Fibroblast of pulmonary artery (primary cell): ENCODE measurements around the gene NRARP.

Experiments
- DNase-seq: peaks from one replicate; pipeline ENCODE4 v3.0.0-alpha.2; 2010; ENCODE audit warnings: low read depth
- H3K4me3 ChIP-seq: replicated peaks from 2 replicates; pipeline ENCODE4 v1.5.1; 2011; ENCODE audit warnings: low read depth, mild to moderate bottlenecking, control low read depth, low read length, moderate library complexity
- CTCF ChIP-seq: IDR thresholded peaks from 2 replicates; pipeline ENCODE4 v1.5.1; 2011; ENCODE audit warnings: mild to moderate bottlenecking, control low read depth, low read length, inconsistent platforms; ENCODE audit errors: missing control alignments

Gene NRARP

DNA sequence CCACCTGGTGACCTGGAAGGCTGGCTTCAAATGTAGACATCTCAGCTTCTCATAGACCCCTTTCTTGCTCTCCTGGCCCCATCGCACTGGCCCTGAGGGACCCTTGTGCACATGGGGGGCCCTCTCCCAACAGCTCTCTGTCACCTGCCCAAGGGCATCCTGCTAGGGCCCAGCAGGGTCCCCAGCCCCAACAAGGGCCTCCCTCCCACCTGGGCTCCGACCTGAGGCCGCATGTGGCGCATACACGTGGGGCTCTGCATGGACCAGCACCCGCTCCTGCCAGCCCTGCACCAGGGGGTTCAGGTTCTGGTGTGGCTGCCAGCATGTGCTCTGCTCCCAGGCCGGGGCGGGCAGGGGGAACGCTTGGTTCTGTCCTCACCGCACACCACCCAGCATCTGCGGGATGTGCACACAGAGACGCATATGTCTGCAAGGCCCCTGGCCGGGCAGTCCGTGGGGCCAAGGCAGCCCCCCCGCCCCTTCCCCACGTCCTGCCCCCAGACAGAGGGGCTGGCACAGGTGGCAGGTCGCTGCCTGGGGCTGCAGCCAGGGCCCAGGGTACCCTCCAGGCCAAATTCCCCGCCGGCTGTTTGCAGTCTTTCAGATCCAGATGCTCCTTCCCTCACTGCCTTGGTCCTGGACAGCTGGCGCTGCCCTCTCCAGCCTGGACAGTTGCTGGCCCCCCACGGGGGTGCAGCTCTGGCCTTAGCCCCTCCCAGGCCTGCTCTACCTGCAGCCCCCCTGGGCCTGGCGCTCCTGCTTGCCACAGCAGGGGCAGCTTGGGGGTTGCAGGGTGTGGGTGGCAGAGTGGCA lies 17.9 kb upstream of the NRARP start:
- TF ChIP-seq CTCF, result no peak

GRCh38 chr9:137319011-137319738 lies 17.1 kb upstream of the NRARP start:
- DNase-seq, result no peak
- no peak overlapping the region for H3K4me3 ChIP-seq
- TF ChIP-seq CTCF, result no peak

More for the DNA sequence above, 17.9 kb upstream of the NRARP start:
- no peak for DNase-seq
- no peak overlapping the region for H3K4me3 ChIP-seq

DNA sequence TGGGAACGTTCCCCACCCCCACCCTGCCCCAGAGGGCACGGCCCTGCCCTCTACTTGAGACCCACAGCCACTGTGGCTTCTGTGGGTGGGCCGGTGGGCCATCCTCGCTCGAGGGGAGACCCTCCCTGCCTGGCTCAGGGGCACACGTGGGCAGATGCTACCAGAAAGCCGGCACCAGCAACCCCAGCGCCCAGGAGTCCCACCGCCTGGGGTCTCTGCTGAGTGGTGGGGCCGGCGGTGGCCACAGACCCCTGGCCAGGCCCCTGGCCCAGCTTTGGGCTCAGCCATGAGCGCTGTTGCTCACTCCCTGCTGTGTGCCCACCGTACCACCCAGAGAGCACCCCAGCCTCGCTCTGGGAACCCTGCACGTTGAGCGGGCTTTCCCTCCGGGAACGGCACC lies 16.5 kb upstream of the NRARP start:
- no peak overlapping the region for H3K4me3 ChIP-seq
- no peak for TF ChIP-seq CTCF
- DNase-seq, result no peak

- no peak overlapping the region for H3K4me3 ChIP-seq
- no peak for DNase-seq
- no peak for TF ChIP-seq CTCF
Observed at GRCh38 chr9:137317718-137318511, 15.8 kb upstream of the NRARP start.

DNA sequence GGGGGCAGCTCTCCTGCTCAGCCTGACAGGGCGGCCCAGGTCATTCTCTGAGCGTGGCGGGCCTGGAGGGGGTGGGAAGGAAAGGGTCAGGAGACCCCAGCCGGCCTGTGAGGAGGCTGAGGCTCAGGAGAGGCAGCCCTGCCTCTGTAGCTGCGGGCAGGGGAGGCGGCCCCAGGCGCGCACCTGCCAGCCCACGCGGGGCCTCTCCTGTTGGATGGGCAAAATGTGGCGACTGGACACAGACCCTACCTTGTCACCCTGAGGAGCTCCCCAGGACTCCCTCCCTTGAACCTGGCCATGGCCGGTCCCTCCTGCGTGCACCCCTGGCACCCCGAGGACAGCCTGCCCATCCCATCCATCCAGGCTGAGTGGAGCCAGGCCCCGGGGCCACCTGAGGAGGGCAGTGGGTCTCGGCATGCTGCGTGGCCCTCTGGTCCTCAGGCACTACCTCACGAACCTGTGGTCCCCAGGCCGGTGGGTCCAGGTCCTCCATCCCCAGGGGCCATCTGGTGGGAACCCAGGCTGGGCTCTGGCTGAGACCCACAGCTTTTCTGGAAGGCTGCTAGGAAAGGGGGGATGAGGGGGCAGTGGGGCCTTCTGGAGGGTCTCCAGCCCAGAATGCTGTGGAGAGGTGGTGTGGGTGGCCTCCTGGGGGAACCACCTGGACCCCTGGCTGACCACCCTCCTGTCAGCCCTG lies 15.1 kb upstream of the NRARP start:
- no peak overlapping the region for H3K4me3 ChIP-seq
- TF ChIP-seq CTCF, result no peak
- no peak for DNase-seq

GRCh38 chr9:137316012-137316981 lies 14.2 kb upstream of the NRARP start:
- no peak for TF ChIP-seq CTCF
- peak; percentile 45 for DNase-seq
- H3K4me3 ChIP-seq, result no peak overlapping the region
